ENCODE data around the gene GFER. TPM values are rescaled to one million over a fixed set of nuclear protein-coding genes. Genes with fewer than 3 reads are reported as not detected.

GFER gene
- total and polyA plus RNA-seq, 2 of the 8 experiments (the other 6 are each of a cell fraction or from before 2014, with no cell fraction given): 17.7 to 37.9 TPM

DNA sequence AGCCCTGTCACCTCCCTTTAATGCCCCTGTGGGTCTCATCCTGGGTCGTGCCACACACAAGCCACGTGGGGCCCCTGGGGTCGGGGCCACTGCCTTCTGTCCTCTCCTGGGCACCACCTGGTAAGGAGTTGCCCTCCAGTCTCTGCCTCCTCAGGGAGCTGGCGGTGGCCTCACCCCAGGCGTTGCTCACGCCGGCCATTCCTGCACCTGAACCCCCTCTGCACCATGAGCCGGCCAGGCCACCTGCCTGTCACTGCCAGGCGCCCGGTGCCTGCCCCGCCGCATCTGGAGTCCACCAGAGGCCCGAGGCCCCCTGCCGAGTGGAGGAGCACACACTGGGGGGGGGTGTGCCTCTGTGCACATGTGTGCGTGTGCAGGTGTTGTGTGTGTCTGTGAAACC is 53.1 kb downstream of the GFER start:
- CTCF ChIA-PET (ENCODE audit: partially characterized antibody): interaction anchor here (0.8 to 3.0 kb wide), 4 partner anchors 10 to 25 kb away, joined by 3 to 14 read pairs (median 3); partner anchors contain the start of genes NTHL1 and TSC2
- Histone ChIP-seq H3K56ac (replicated peaks; ENCODE audit: insufficient read length, low read depth, low read length) (no peak overlapping the region), H3K79me2 (ENCODE audit: control insufficient read depth in 1 of 2, insufficient read depth in 2 of 2, low read length in 2 of 2) (no peaks in the 10 kb centered on the region), H2BK5ac (ENCODE audit: low read depth, low read length) (no peak overlapping the region), H3K23me2 (ENCODE audit: low read depth, low read length) (no peaks in the 10 kb centered on the region), H4K91ac (replicated peaks; ENCODE audit: insufficient read length, low read length) (no peak overlapping the region), H3K4ac (replicated peaks; ENCODE audit: insufficient read length, low read depth, low read length) (no peak overlapping the region), H4K8ac (ENCODE audit: extremely low read depth, insufficient read depth, low read length) (no peak overlapping the region), H3K4me3 (ENCODE audit: extremely low read depth in 1 of 4, insufficient read depth in 2 of 4, low read depth in 3 of 4, low read length in 4 of 4) (no peak overlapping the region), H3K79me1 (ENCODE audit: low read depth, low read length) (no peaks in the 10 kb centered on the region), H3K4me2 (ENCODE audit: insufficient read depth in 1 of 2, low read depth in 2 of 2, low read length in 2 of 2) (no peak overlapping the region), H2BK12ac (ENCODE audit: low read depth, low read length) (no peak overlapping the region), H3K9me3 (ENCODE audit: insufficient read depth in 2 of 2, low read depth in 1 of 2, low read length in 1 of 2) (no peaks in the 10 kb centered on the region), H3K4me1 (replicated peaks in 1 of 4; ENCODE audit: control insufficient read depth in 3 of 4, insufficient read depth in 4 of 4, low read length in 3 of 4) (peaks cover 0 to 4% (median 0%) of the 10 kb centered on the region in 4 experiments; a peak in 4 of 7 replicates), H3K18ac (ENCODE audit: extremely low read depth, low read length) (no peak overlapping the region), H3K23ac (ENCODE audit: insufficient read length) (no peak overlapping the region), H3K36me3 (ENCODE audit: control insufficient read depth in 2 of 4, insufficient read depth in 4 of 4, low read length in 3 of 4) (no peaks in the 10 kb centered on the region), H3K9ac (replicated peaks in 1 of 4; ENCODE audit: extremely low read depth in 1 of 4, low read depth in 3 of 4, low read length in 3 of 4) (no peak overlapping the region), H4K5ac (ENCODE audit: insufficient read length, low read depth, low read length) (no peak overlapping the region), H3K14ac (ENCODE audit: insufficient read length) (no peak overlapping the region), H2BK120ac (replicated peaks; ENCODE audit: low read depth, low read length) (no peak overlapping the region), H2BK15ac (ENCODE audit: low read length) (no peak overlapping the region), H4K20me1 (replicated peaks in 1 of 2; ENCODE audit: control insufficient read depth in 1 of 2, insufficient read depth in 2 of 2, low read length in 2 of 2) (peaks cover 0 to 2% of the 10 kb centered on the region in 2 experiments), H2AFZ (ENCODE audit: low read length) (no peak overlapping the region), H3K27me3 (replicated peaks in 1 of 4; ENCODE audit: control insufficient read depth in 3 of 4, extremely low read depth in 1 of 4, insufficient read depth in 3 of 4, low read length in 3 of 4) (no peaks in the 10 kb centered on the region), H2BK20ac (ENCODE audit: low read length) (no peak overlapping the region), H2AK5ac (ENCODE audit: low read depth, low read length) (no peak overlapping the region), H3K27ac (ENCODE audit: low read depth, low read length) (no peak overlapping the region)
- DNase-seq (ENCODE audit: low read depth in 1 of 2, low spot score in 2 of 2): no peak
- POLR2A ChIA-PET (ENCODE audit: partially characterized antibody): interaction anchor here (0.9 to 3.1 kb wide), 5 partner anchors 10 to 117 kb away, joined by 3 to 14 read pairs (median 5); partner anchors contain the start of genes NTHL1, TRAF7 and TSC2
- no peak for FAIRE-seq
- 94% methylated on average over 13 of the region's 15 CpGs; no CpG with 5 or more reads in 1 of the 2 experiments for WGBS, 2 experiments (ENCODE audit: extremely low coverage in 1 of 2, insufficient coverage in 1 of 2, insufficient read length in 1 of 2, insufficient replicate concordance in 2 of 2, low coverage in 1 of 2, low lambda C conversion rate in 2 of 2, missing lambda C conversion rate in 1 of 2)
- TF ChIP-seq SRF (IDR thresholded peaks at IDR 0.05; ENCODE audit: low read depth, low read length) (no peak), SP2 (IDR thresholded peaks at IDR 0.05; ENCODE audit: low read length) (no peak), CREB1 (IDR thresholded peaks at IDR 0.05) (no peak), YY1 (IDR thresholded peaks at IDR 0.05; ENCODE audit: low read depth, low read length) (no peak), SIN3A (conservative IDR thresholded peaks at IDR 0.05 in 1 of 2, IDR thresholded peaks at IDR 0.05 in 1 of 2; ENCODE audit: low read depth in 1 of 2, low read length in 2 of 2) (no peak), TAF1 (IDR thresholded peaks at IDR 0.05; ENCODE audit: low read depth, low read length) (no peak), SAP30 (IDR thresholded peaks at IDR 0.05; ENCODE audit: insufficient read depth, insufficient replicate concordance, low read length) (no peak), CHD2 (IDR thresholded peaks at IDR 0.05; ENCODE audit: low read length) (no peak)
